GM21717 (cell line): ENCODE measurements around the gene COP1.
A peak's percentile ranks its signal among the peaks of the same experiment; 100 is the strongest.
"Not testable (repeated sequence)": the region's sequence is repeated elsewhere in the genome, so short reads cannot be mapped to it uniquely, and the experiment has no call there.

Experiments
- ATAC-seq: cut with Tn5 transposase; IDR thresholded peaks from one replicate; pipeline ENCODE4 v1.9.1; 2021; ENCODE audit warnings: mild to moderate bottlenecking, moderate library complexity; ENCODE audit not compliant: unreplicated experiment

The COP1 gene

GRCh38 chr1:176206961-176207902 is at the start of gene COP1:
Gene COP1, minus strand, starts transcription at chr1:176207286. Its CDS starts 308 bp downstream, at chr1:176206978.
- peak; percentile 80 for ATAC-seq

DNA sequence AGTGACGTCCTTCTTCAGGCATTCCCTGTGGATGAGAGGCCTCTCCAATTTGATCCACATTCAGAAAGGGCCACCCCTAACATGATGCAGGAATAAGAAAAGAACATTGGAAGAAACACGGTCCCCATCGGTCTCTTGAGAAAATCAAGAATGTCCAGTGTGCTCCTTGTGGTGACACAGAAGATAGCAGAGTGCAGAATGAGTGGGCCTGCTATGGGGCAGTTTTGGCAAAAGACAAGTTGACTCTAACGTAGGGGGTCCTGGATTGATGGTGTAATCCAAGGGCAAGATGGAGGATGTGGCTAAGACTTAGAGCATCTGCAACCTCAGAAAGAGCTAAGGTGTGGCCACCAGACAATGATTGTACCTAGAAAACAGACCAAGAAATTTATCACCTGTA is 45.1 kb upstream of the COP1 start:
- no peak for ATAC-seq

GRCh38 chr1:176244851-176245250 is 37.8 kb upstream of the COP1 start:
- ATAC-seq = no peak

- no peak for ATAC-seq
These were observed 36.7 kb upstream of the COP1 start for GRCh38 chr1:176243746-176244145.

DNA sequence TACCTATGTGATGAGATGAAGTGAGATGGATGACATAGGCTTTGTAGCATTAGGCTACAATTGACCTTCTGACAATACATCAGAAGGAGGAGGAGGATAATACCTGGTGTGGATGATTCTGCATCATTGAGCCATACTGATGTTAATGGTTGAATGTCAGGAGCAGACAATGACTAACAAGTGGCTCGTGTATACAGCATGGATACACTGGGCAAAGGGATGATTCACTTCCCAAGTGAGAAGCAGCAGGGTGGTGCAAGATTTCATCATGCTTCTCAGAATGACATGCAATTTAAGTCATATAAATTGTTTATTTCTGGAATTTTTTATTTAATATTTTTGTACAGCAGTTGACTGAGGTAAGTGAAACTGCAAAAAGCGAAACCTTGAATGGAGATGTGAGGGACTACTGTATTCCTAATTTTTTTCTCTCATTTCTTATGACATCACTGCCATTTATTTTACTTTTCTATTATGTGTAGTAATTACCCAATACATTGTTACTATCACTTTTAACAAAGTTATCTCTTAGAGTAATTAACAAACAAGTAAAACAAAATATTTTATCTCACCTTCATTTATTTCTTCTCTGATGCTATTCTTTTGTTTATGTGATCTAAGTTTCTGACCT is 34.4 kb upstream of the COP1 start:
- ATAC-seq = no peak

DNA sequence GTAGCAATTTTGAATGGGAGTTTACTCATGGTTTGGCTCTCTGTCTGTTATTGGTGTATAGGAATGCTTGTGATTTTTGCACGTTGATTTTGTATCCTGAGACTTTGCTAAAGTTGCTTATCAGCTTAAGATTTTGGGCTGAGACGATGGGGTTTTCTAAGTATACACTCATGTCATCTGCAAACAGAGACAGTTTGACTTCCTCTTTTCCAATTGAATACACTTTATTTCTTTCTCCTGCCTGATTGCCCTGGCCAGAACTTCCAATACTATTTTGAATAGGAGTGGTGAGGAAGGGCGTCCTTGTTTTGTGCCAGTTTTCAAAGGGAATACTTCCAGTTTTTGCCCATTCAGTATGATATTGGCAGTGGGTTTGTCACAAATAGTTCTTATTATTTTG is 26.6 kb upstream of the COP1 start:
- not testable (repeated sequence) for ATAC-seq

- ATAC-seq = no peak
These were observed 20.5 kb upstream of the COP1 start for GRCh38 chr1:176227579-176227978.

GRCh38 chr1:176225911-176226310 is 18.8 kb upstream of the COP1 start:
- no peak for ATAC-seq

DNA sequence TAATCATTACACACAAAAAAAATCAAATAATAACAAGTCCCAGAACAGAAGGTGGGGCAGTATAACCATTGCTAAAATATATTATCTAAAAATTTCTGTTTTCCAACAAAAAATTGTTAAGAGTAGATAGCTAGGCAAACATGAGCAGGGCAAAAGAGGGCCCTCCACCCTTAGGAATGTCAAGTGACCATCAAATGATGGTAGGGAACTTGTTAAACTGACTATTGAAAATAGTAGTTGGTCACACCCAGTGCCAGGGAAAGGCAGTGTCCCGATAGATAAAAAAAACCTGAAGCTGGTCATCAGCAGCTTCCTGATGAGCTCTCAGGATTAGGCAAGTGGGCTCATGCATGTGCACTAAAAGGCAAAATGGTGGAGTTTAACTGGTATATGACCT is 18.4 kb upstream of the COP1 start:
- no peak for ATAC-seq

GRCh38 chr1:176222196-176222595 is 15.1 kb upstream of the COP1 start:
- ATAC-seq = no peak

GRCh38 chr1:176220100-176220689 is 13.1 kb upstream of the COP1 start:
- no peak for ATAC-seq

DNA sequence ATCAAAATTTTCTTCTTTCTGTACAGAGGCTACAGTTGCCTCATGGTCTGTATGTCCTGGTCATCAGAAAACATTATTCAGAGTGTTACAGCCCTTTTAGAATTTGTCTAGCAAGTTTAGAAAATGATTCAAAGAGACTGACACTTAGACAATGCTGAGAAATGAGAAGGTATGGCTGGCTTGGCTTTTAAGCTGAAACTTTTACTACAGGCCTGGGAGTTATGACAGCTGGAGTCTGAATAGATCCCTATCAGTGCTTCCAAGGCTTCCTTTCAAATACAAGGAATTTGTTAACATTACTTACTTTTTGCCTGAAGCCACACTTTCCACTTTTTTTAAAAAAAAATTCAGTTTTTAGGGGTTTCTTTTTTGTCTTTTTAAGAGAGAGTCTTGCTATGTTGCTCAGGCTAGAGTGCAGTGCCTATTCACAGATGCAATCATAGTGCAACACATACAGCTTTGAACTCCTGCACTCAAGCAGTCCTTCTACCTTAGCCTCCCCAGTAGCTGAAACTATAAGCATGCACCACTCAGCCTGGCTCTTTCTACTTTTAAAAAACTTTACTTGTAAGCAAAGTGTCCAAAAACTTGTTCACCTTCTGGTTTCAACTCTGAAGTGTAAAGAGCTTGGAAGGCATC is 10.5 kb upstream of the COP1 start:
- no peak for ATAC-seq

GRCh38 chr1:176216031-176216430 is 8.9 kb upstream of the COP1 start:
- ATAC-seq = no peak

- ATAC-seq = no peak
These were observed 4.5 kb upstream of the COP1 start for GRCh38 chr1:176211396-176212165.

GRCh38 chr1:176208034-176208433 is 948 bp upstream of the COP1 start:
- ATAC-seq = no peak

GRCh38 chr1:176206006-176206960 is 803 bp downstream of the COP1 start:
- ATAC-seq = peak; percentile 36

GRCh38 chr1:176205332-176205914 is 1.7 kb downstream of the COP1 start:
- ATAC-seq = no peak

DNA sequence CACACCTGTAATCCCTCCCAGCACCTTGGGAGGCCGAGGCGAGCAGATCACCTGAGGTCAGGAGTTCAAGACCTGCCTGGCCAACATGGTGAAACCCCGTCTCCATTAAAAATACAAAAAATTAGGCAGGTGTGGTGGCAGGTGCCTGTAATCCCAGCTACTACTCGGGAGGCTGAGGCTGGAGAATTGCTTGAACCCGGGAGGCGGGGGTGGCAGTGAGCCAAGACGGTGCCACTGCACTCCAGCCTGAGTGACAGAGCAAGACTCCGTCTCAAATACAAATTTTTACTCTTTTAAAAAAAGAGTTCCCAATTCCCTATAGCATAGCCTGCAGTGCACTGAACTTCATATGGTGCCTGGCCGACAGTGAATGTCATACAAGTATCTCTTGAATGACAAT is 2.4 kb downstream of the COP1 start:
- ATAC-seq = not testable (repeated sequence)

DNA sequence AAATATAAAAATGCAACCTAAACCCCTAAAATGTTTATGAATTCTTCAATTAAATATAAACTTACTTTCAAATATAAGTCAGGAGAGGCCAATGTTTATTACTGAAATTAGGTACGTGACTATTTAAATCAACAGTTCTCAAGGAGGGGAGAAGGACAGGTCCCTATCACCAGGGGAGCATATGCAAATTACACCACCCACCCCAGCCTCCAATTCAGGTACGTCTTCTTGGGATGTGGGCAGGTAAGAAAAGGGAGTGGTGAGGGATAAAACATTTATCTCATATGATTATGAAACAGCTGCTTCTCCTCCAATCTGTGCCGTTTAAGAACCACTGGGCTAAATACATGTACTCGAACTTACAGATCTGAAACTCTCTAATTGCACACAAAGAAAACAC is 3.4 kb downstream of the COP1 start:
- no peak for ATAC-seq
